ENCODE data around the gene ACTG1.

Gene ACTG1

GRCh38 chr17:81466564-81467472 lies 45.8 kb downstream of the ACTG1 start:
- TF ChIP-seq CTCF (IDR thresholded peaks at IDR 0.05; ENCODE audit: unreplicated experiment in 3 of 3): no peak
- Mint-ChIP-seq H3K27me3 (ENCODE audit: low read depth) (no peaks in the 10 kb centered on the region), H3K36me3 (ENCODE audit: low read depth) (peaks cover 20% of the 10 kb centered on the region), H3K9me3 (no peaks in the 10 kb centered on the region), H3K4me3 (peak overlapping the region in 1 of 3 experiments; percentile 35), H3K27ac (peak overlapping the region in 1 of 3 experiments; percentile 95), H3K4me1 (peaks cover 26% of the 10 kb centered on the region)

- H3K4me3 Mint-ChIP-seq: peak overlapping the region; percentile 41 to 72 (median 64)
- peaks cover 25% of the 10 kb centered on the region for H3K4me1 Mint-ChIP-seq
- no peak for TF ChIP-seq CTCF (IDR thresholded peaks at IDR 0.05; ENCODE audit: unreplicated experiment in 3 of 3)
- H3K27ac Mint-ChIP-seq: peak overlapping the region; percentile 45 to 95 (median 89)
- H3K9me3 Mint-ChIP-seq: no peaks in the 10 kb centered on the region
- H3K27me3 Mint-ChIP-seq (ENCODE audit: low read depth): no peaks in the 10 kb centered on the region
- H3K36me3 Mint-ChIP-seq (ENCODE audit: low read depth): peaks cover 20% of the 10 kb centered on the region
These were observed 46.7 kb downstream of the ACTG1 start for GRCh38 chr17:81465910-81466309.

DNA sequence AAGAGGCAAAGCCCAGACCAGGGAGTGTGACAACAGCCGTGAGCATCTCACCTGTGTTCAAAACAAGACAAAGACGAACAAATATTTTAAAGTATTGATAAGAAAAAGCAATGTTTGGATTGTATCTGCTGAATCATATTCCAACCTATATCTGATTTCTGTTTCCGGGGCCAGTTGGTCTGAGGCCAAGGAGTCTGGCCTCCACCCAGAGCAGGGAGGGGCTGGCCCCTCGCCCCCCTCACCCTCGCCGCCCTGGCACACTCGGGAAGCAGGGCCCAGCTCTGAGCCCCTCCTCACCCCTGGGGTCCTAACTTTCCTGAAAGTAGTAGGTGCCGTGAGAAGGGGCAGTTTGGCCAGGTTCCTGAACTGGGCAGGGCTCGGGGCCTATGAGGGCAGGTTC lies 48.0 kb downstream of the ACTG1 start:
- Mint-ChIP-seq H3K4me1 (peaks cover 18% of the 10 kb centered on the region), H3K4me3 (no peak overlapping the region), H3K27ac (peak overlapping the region in 2 of 3 experiments; percentile 3 to 46), H3K9me3 (no peaks in the 10 kb centered on the region), H3K27me3 (ENCODE audit: low read depth) (no peaks in the 10 kb centered on the region), H3K36me3 (ENCODE audit: low read depth) (peaks cover 20% of the 10 kb centered on the region)
- TF ChIP-seq CTCF (IDR thresholded peaks at IDR 0.05; ENCODE audit: unreplicated experiment in 3 of 3): no peak

- peaks cover 20% of the 10 kb centered on the region for H3K36me3 Mint-ChIP-seq (ENCODE audit: low read depth)
- H3K4me1 Mint-ChIP-seq: peaks cover 16% of the 10 kb centered on the region
- no peaks in the 10 kb centered on the region for H3K27me3 Mint-ChIP-seq (ENCODE audit: low read depth)
- no peak overlapping the region for H3K27ac Mint-ChIP-seq
- TF ChIP-seq CTCF (IDR thresholded peaks at IDR 0.05; ENCODE audit: unreplicated experiment in 3 of 3): no peak
- no peak overlapping the region for H3K4me3 Mint-ChIP-seq
- no peaks in the 10 kb centered on the region for H3K9me3 Mint-ChIP-seq
These were observed 49.1 kb downstream of the ACTG1 start for GRCh38 chr17:81463506-81463905.

- Mint-ChIP-seq H3K9me3 (no peaks in the 10 kb centered on the region), H3K36me3 (ENCODE audit: low read depth) (peaks cover 20% of the 10 kb centered on the region), H3K27me3 (ENCODE audit: low read depth) (no peaks in the 10 kb centered on the region), H3K27ac (no peak overlapping the region), H3K4me3 (no peak overlapping the region), H3K4me1 (peaks cover 14% of the 10 kb centered on the region)
- no peak for TF ChIP-seq CTCF (IDR thresholded peaks at IDR 0.05; ENCODE audit: unreplicated experiment in 3 of 3)
These were observed 50.0 kb downstream of the ACTG1 start for GRCh38 chr17:81462506-81463125.
